ENCODE data around the gene KCNMA1.

Gene KCNMA1

DNA sequence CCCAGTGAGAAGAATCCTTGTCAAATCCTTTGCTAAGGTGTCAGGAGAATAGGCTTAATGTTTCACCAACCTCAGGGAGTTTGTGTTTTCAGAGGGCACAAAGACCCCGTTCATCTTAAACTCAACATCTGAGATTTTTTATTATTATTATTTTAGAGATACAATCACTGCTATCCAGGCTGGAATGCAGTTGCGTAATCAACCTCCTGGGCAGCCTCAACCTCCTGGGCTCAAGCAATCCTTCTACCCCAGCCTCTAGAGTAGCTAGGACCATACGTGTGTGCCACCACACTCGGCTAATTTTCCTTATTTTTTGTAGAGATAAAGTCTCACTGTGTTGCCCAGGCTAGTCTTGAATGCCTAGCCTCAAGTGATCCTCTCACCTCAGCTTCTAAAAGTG is 599.2 kb downstream of the KCNMA1 start:
- no peak overlapping the region for H3K4me3 ChIP-seq (ENCODE audit: low read length in 2 of 2)
- no peaks in the 10 kb centered on the region for H3K27me3 ChIP-seq (ENCODE audit: control insufficient read depth in 2 of 2, insufficient read depth in 2 of 2, low read length in 2 of 2)
- no peak overlapping the region for H3K27ac ChIP-seq (ENCODE audit: low read depth in 2 of 2, low read length in 2 of 2)
- no peaks in the 10 kb centered on the region for H3K4me1 ChIP-seq (ENCODE audit: control insufficient read depth in 2 of 2, insufficient read depth in 2 of 2, low read length in 2 of 2)
- H3K9me3 ChIP-seq (ENCODE audit: control insufficient read depth in 2 of 2, low read length in 2 of 2): no peaks in the 10 kb centered on the region
- no peak overlapping the region for H3K9ac ChIP-seq (ENCODE audit: low read depth in 1 of 2, low read length in 2 of 2)
- H3K36me3 ChIP-seq (ENCODE audit: control insufficient read depth in 2 of 2, insufficient read depth in 2 of 2, low read length in 2 of 2): no peaks in the 10 kb centered on the region

DNA sequence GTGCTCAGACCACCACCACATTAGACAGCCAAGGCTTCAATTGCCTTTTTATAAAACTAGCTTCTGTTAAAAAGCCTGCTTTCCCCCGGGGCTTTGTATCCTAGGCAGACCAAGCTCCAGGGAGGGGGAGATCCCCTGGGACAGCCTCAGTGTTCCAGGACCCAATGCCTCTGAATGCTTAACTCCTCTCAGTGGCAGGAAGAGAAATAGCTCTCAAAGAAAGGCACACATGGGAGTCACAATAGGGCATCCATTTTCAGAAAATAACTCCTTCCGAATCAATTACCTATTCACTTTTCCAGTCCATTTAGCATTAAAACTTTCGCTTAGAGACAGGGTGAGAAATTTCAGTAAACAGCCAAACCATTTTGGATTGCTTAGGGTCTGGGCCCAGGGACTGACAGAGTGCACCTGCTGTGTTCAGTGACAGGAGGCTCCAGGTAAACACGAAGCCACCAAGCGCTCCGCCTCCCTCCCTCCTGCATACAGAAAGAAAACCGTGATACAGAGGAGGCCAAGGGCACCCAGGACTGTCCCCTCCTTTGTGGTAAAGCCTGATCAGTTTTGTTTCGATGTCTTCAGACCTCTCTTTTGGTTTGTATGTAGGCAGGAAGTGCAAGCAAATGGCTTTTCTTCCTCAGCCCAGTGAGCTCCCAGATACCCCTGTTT is 599.7 kb downstream of the KCNMA1 start:
- no peak overlapping the region for H3K9ac ChIP-seq (ENCODE audit: low read depth in 1 of 2, low read length in 2 of 2)
- no peak overlapping the region for H3K4me3 ChIP-seq (ENCODE audit: low read length in 2 of 2)

DNA sequence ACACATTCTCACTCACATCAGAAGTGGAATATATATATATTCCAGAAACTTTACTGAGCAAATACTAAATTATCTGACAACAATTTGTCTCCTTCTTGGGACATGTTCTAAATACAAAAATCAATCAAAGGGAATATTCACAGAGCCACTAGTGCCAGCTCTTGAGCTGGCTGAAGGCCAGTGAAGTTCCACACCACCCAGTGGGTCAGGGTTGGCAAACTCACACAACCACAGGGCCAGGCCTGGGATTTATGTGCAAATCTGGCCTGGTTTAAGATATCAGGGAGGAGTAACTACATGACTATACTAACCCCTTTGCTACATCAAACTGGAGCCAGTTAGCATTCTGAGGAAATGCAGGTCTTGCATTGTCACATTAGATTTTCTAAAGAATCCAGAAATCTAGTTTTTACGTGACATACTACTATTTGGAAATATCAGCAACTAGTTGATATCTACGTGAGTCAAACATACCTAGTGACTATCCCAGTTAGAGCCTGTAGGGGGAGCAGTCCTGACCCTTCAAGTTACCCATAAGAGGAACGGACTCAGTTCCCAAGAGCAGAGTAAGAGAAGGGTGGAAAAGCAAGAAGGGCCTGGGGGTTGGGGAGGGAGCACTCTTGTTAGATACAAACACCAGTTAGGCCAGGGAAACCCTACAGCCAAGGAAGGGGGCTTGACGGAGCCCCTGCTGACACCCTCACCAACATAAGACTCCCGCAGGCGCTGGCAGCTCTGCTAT is 600.4 kb downstream of the KCNMA1 start:
- Histone ChIP-seq H3K36me3 (ENCODE audit: control insufficient read depth in 2 of 2, insufficient read depth in 2 of 2, low read length in 2 of 2) (no peaks in the 10 kb centered on the region), H3K4me3 (ENCODE audit: low read length in 2 of 2) (no peak overlapping the region), H3K9ac (ENCODE audit: low read depth in 1 of 2, low read length in 2 of 2) (no peak overlapping the region), H3K9me3 (ENCODE audit: control insufficient read depth in 2 of 2, low read length in 2 of 2) (no peaks in the 10 kb centered on the region), H3K27me3 (ENCODE audit: control insufficient read depth in 2 of 2, insufficient read depth in 2 of 2, low read length in 2 of 2) (no peaks in the 10 kb centered on the region), H3K4me1 (ENCODE audit: control insufficient read depth in 2 of 2, insufficient read depth in 2 of 2, low read length in 2 of 2) (no peaks in the 10 kb centered on the region), H3K27ac (ENCODE audit: low read depth in 2 of 2, low read length in 2 of 2) (no peak overlapping the region)

More for the DNA sequence above, 599.7 kb downstream of the KCNMA1 start:
- no peaks in the 10 kb centered on the region for H3K27me3 ChIP-seq (ENCODE audit: control insufficient read depth in 2 of 2, insufficient read depth in 2 of 2, low read length in 2 of 2)
- no peak overlapping the region for H3K27ac ChIP-seq (ENCODE audit: low read depth in 2 of 2, low read length in 2 of 2)
- no peaks in the 10 kb centered on the region for H3K4me1 ChIP-seq (ENCODE audit: control insufficient read depth in 2 of 2, insufficient read depth in 2 of 2, low read length in 2 of 2)
- no peaks in the 10 kb centered on the region for H3K36me3 ChIP-seq (ENCODE audit: control insufficient read depth in 2 of 2, insufficient read depth in 2 of 2, low read length in 2 of 2)
- no peaks in the 10 kb centered on the region for H3K9me3 ChIP-seq (ENCODE audit: control insufficient read depth in 2 of 2, low read length in 2 of 2)

DNA sequence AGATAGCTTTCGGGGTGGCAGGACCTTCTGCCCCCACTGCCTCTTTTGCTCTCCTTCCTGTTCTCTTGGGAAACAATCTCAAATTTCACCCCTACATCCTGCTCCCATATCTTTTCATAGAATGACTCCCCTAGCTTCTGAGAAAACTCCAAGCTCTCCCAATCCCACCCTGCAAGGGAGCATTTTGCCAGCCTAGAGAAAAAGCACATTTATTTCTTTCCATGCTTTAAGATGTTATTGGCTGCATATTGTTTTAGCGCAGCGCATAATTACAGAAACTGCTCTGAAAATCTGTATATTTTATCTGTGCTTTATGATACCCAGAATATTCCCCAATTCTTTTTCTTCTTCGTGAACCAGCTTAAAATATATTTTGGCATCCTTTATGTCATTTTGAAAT is 601.3 kb downstream of the KCNMA1 start:
- Histone ChIP-seq H3K4me1 (ENCODE audit: control insufficient read depth in 2 of 2, insufficient read depth in 2 of 2, low read length in 2 of 2) (no peaks in the 10 kb centered on the region), H3K4me3 (ENCODE audit: low read length in 2 of 2) (no peak overlapping the region), H3K36me3 (ENCODE audit: control insufficient read depth in 2 of 2, insufficient read depth in 2 of 2, low read length in 2 of 2) (no peaks in the 10 kb centered on the region), H3K9me3 (ENCODE audit: control insufficient read depth in 2 of 2, low read length in 2 of 2) (no peaks in the 10 kb centered on the region), H3K9ac (ENCODE audit: low read depth in 1 of 2, low read length in 2 of 2) (no peak overlapping the region), H3K27me3 (ENCODE audit: control insufficient read depth in 2 of 2, insufficient read depth in 2 of 2, low read length in 2 of 2) (no peaks in the 10 kb centered on the region), H3K27ac (ENCODE audit: low read depth in 2 of 2, low read length in 2 of 2) (no peak overlapping the region)

DNA sequence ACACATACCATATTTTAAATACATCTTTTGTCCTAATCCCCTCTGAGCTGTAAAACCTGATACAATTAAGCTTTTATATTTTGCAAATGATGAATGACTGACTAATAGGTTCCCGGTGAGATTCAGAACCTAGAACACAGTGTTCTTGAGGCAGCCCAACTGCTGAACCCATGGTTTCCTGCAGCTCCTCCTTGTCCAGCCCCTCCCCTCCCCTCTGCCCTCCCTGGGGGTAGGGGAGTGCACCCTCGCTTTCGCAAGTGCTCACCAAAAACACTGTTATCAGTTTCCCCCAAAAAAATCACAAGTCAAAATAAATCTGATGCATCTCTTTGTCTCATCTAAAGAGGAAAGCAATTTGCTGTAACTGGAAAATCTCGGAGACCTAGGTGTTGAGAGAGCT is 602.8 kb downstream of the KCNMA1 start:
- H3K36me3 ChIP-seq (ENCODE audit: control insufficient read depth in 2 of 2, insufficient read depth in 2 of 2, low read length in 2 of 2): no peaks in the 10 kb centered on the region
- no peaks in the 10 kb centered on the region for H3K4me1 ChIP-seq (ENCODE audit: control insufficient read depth in 2 of 2, insufficient read depth in 2 of 2, low read length in 2 of 2)
- H3K27me3 ChIP-seq (ENCODE audit: control insufficient read depth in 2 of 2, insufficient read depth in 2 of 2, low read length in 2 of 2): no peaks in the 10 kb centered on the region
- no peak overlapping the region for H3K4me3 ChIP-seq (ENCODE audit: low read length in 2 of 2)
- no peak overlapping the region for H3K9ac ChIP-seq (ENCODE audit: low read depth in 1 of 2, low read length in 2 of 2)
- H3K27ac ChIP-seq (ENCODE audit: low read depth in 2 of 2, low read length in 2 of 2): no peak overlapping the region
- H3K9me3 ChIP-seq (ENCODE audit: control insufficient read depth in 2 of 2, low read length in 2 of 2): no peaks in the 10 kb centered on the region

DNA sequence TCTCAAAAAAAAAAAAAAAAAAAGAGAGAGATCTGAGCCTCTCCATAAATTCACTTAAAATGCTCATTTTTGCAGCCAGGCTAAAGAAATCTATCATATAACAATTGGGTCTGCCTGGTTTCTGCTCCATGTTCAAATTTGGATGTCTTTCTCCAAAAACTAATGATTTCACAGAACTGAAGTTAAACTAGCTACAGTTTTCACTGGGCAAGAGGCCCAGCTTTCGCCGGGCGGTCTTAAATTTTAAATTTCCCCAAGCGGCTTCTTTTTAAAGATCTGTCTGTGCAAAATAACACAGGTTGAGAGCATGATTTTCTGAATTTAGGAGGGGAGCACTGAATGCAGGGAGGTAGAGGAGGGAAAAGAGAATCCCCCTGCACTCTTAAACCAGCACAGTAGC is 603.4 kb downstream of the KCNMA1 start:
- Histone ChIP-seq H3K9ac (ENCODE audit: low read depth in 1 of 2, low read length in 2 of 2) (no peak overlapping the region), H3K4me1 (ENCODE audit: control insufficient read depth in 2 of 2, insufficient read depth in 2 of 2, low read length in 2 of 2) (no peaks in the 10 kb centered on the region), H3K36me3 (ENCODE audit: control insufficient read depth in 2 of 2, insufficient read depth in 2 of 2, low read length in 2 of 2) (no peaks in the 10 kb centered on the region), H3K9me3 (ENCODE audit: control insufficient read depth in 2 of 2, low read length in 2 of 2) (no peaks in the 10 kb centered on the region), H3K27ac (ENCODE audit: low read depth in 2 of 2, low read length in 2 of 2) (no peak overlapping the region), H3K27me3 (ENCODE audit: control insufficient read depth in 2 of 2, insufficient read depth in 2 of 2, low read length in 2 of 2) (no peaks in the 10 kb centered on the region), H3K4me3 (ENCODE audit: low read length in 2 of 2) (no peak overlapping the region)

DNA sequence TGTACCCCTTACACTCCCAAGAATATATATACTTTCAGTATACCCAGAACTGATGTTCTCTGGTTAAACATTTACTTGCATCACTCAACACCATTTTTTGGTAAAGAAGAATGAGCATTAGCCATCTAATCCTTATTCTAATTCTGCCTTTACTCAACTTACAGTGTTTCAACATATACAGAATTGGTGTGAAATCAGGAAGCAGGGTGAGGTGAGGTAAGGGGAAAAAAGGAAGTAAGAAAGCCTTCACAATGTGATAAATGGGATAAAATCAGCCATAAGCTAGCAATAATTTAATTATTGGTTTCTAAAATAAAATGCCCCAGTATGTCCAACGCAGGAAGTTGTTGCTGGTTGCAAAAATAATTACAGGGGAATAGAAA is 605.4 kb downstream of the KCNMA1 start:
- Histone ChIP-seq H3K9ac (ENCODE audit: low read depth in 1 of 2, low read length in 2 of 2) (no peak overlapping the region), H3K36me3 (ENCODE audit: control insufficient read depth in 2 of 2, insufficient read depth in 2 of 2, low read length in 2 of 2) (no peaks in the 10 kb centered on the region), H3K9me3 (ENCODE audit: control insufficient read depth in 2 of 2, low read length in 2 of 2) (no peaks in the 10 kb centered on the region), H3K4me3 (ENCODE audit: low read length in 2 of 2) (no peak overlapping the region), H3K27me3 (ENCODE audit: control insufficient read depth in 2 of 2, insufficient read depth in 2 of 2, low read length in 2 of 2) (peaks cover 0 to 9% of the 10 kb centered on the region in 2 donors), H3K4me1 (ENCODE audit: control insufficient read depth in 2 of 2, insufficient read depth in 2 of 2, low read length in 2 of 2) (no peaks in the 10 kb centered on the region), H3K27ac (ENCODE audit: low read depth in 2 of 2, low read length in 2 of 2) (no peak overlapping the region)

DNA sequence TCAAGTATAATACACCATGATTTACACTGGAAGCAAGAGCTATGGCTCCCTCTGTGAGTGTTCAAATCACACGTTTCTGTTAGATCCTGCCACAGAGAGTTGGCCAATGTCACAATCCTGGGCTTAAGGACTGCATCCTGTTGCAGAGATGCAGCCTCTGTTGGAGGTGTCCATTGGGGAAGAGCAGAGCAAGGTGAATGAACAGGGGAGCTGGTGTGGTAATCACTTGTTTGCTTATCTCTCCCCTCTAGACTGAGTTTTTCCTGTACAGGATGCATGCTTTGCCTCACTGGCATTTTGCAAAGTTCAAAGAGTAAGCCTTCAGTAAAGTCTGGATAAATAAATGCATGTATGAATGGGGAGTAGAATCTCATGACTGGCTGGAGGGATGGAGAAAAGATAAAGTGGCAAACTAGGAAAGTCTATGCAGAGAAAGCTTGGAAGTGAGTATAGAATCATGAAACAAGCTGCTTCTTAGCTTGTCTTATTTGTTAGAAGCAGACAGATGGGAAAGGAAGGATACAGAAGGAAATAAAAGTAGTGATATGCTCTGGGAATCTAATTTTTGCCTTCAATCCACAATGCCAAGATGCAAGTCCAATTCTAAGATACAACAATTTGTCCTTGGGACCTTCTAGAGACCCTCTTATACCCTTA is 605.9 kb downstream of the KCNMA1 start:
- peaks cover 0 to 9% of the 10 kb centered on the region in 2 donors for H3K27me3 ChIP-seq (ENCODE audit: control insufficient read depth in 2 of 2, insufficient read depth in 2 of 2, low read length in 2 of 2)
- H3K4me3 ChIP-seq (ENCODE audit: low read length in 2 of 2): no peak overlapping the region
- H3K9ac ChIP-seq (ENCODE audit: low read depth in 1 of 2, low read length in 2 of 2): no peak overlapping the region
- H3K4me1 ChIP-seq (ENCODE audit: control insufficient read depth in 2 of 2, insufficient read depth in 2 of 2, low read length in 2 of 2): no peaks in the 10 kb centered on the region
- H3K27ac ChIP-seq (ENCODE audit: low read depth in 2 of 2, low read length in 2 of 2): no peak overlapping the region
- H3K36me3 ChIP-seq (ENCODE audit: control insufficient read depth in 2 of 2, insufficient read depth in 2 of 2, low read length in 2 of 2): no peaks in the 10 kb centered on the region
- H3K9me3 ChIP-seq (ENCODE audit: control insufficient read depth in 2 of 2, low read length in 2 of 2): no peaks in the 10 kb centered on the region

DNA sequence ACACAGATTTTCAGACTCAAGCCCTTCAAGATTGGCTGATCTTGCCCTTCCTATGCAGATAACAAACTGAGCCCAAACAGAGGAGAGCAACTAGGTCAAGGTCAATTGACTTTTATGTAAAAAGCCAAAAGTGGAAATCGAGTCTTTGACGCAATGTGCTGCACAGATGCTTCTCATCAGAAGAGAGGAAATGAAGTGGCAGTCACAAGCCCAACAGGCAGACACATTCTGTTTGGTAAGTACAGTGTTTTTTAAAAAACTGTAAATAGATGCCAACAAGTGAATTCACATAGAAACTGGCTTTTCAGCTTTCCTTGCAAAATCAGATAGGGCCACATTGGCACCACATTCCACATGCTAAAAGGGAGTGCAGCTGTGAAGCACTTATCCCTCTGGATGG is 606.6 kb downstream of the KCNMA1 start:
- H3K27me3 ChIP-seq (ENCODE audit: control insufficient read depth in 2 of 2, insufficient read depth in 2 of 2, low read length in 2 of 2): peaks cover 0 to 9% of the 10 kb centered on the region in 2 donors
- H3K4me3 ChIP-seq (ENCODE audit: low read length in 2 of 2): no peak overlapping the region
- no peak overlapping the region for H3K27ac ChIP-seq (ENCODE audit: low read depth in 2 of 2, low read length in 2 of 2)
- no peaks in the 10 kb centered on the region for H3K4me1 ChIP-seq (ENCODE audit: control insufficient read depth in 2 of 2, insufficient read depth in 2 of 2, low read length in 2 of 2)
- H3K9ac ChIP-seq (ENCODE audit: low read depth in 1 of 2, low read length in 2 of 2): no peak overlapping the region
- no peaks in the 10 kb centered on the region for H3K36me3 ChIP-seq (ENCODE audit: control insufficient read depth in 2 of 2, insufficient read depth in 2 of 2, low read length in 2 of 2)
- no peaks in the 10 kb centered on the region for H3K9me3 ChIP-seq (ENCODE audit: control insufficient read depth in 2 of 2, low read length in 2 of 2)
